ENCODE measurements around the gene ST3GAL2. TPM values are rescaled to one million over a fixed set of nuclear protein-coding genes. Genes with fewer than 3 reads are reported as not detected.

Gene ST3GAL2
- total and polyA plus RNA-seq, 5 experiments from 2014 or later = 14.6 to 31.9 (median 23.4) TPM

DNA sequence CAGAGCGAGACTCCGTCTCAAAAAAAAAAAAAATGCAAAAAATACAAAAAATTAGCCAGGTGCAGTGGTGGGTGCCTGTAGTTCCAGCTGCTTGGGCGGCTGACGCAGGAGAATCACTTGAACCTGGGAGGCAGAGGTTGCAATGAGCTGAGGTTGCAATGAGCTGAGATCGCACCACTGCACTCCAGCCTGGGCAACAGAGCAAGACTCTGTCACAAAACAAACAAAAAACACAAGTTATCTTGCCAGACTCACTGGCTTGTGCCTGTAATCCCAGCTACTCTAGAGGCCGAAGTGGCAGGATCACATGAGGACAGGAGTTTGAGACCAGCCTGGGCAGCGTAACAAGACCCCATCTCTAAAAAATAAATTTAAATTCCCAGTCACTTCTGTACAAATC, 3.4 kb upstream of the ST3GAL2 start:
- no peaks in the 10 kb centered on the region for H3K36me3 Mint-ChIP-seq
- no peak overlapping the region for H3K27ac Mint-ChIP-seq
- ATAC-seq (no peak), DNase-seq (no peak)
- H3K27me3 Mint-ChIP-seq = no peaks in the 10 kb centered on the region
- H3K9me3 Mint-ChIP-seq = no peaks in the 10 kb centered on the region
- peaks cover 13 to 22% (median 19%) of the 10 kb centered on the region in 4 donors for H3K4me1 Mint-ChIP-seq
- POLR2A ChIA-PET = interaction anchor here (0.8 to 1.4 kb wide), 2 partner anchors 24 to 61 kb away, joined by 5 read pairs; no protein-coding TSS in a partner anchor
- H3K4me3 Mint-ChIP-seq = no peak overlapping the region

DNA sequence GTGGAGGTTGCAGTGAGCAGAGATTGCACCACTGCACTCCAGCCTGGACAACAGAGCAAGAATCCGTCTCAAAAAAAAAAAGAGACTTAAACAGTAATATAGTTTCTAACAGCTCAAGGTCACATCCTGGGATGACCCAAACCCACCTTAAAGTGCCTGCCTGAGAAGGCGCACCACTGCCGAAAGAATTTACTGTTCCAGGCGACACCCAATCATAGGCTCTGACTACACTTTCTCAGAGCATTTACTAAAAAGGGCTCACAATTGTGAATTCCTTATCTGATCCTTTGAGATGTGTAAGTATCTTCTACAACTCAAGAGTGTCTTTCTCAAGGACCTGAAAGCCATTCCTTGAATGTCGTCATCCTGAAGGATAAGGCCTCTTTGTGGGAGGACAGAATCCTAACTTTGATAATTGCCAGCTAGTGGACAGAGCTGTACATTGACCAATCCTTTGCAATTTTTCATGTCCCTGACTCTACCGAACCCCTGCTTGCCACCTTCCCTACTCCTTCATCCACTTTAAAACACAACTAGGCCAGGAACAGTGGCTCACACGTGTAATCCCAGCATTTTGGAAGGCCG, 2.6 kb upstream of the ST3GAL2 start:
- peak overlapping the region in 7 of 10 donors; percentile 8 to 60 (median 23) for H3K4me3 Mint-ChIP-seq
- no peak for DNase-seq
- POLR2A ChIA-PET = interaction anchor here (0.7 to 1.4 kb wide), 2 partner anchors 23 to 43 kb away, joined by 3 to 5 read pairs; no protein-coding TSS in a partner anchor
- H3K27ac Mint-ChIP-seq = no peak overlapping the region
- no peaks in the 10 kb centered on the region for H3K27me3 Mint-ChIP-seq
- no peaks in the 10 kb centered on the region for H3K9me3 Mint-ChIP-seq
- peaks cover 15 to 31% (median 27%) of the 10 kb centered on the region in 4 donors for H3K4me1 Mint-ChIP-seq
- no peak for ATAC-seq
- H3K36me3 Mint-ChIP-seq = no peaks in the 10 kb centered on the region

DNA sequence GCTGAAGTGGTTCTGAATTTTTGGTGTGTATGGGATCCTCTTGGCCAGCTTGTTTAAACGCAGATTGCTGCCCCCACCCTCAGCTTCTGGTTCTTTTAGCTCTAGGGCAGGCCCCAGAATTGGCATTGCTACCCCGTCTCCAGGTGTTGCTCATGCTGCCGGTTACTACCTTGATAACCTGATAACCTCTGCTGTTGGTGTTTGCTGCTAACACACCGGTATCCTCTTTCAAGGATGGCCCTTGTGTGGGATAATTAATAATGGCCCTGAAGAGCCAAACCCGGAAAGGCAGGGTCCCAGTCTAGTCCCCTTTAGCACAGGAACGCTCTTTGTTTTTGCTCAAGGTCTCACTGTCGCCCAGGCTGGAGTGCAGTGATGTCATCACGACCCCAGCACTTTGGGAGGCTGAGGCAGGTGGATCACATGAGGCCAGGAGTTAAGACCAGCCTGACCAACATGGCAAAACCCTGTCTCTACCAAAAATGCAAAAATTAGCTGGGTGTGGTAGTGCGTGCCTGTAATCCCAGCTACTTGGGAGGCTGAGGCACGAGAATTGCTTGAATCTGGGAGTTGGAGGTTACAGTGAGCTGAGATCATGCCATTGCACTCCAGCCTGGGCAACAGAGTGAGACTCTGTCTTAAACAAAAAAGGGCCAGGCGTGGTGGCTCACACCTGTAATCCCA, 1.3 kb upstream of the ST3GAL2 start:
- POLR2A ChIA-PET = interaction anchor here (0.6 to 3.4 kb wide), 7 partner anchors 10 to 153 kb away, joined by 3 to 67 read pairs (median 6); partner anchors contain the start of gene FCSK
- Mint-ChIP-seq H3K27me3 (no peaks in the 10 kb centered on the region), H3K27ac (peak overlapping the region in 9 of 10 donors; percentile 42 to 95 (median 74)), H3K4me1 (peaks cover 17 to 39% (median 30%) of the 10 kb centered on the region in 4 donors), H3K9me3 (no peaks in the 10 kb centered on the region), H3K4me3 (peak overlapping the region; percentile 88 to 98 (median 96)), H3K36me3 (no peaks in the 10 kb centered on the region)
- no peak for ATAC-seq
- no peak for DNase-seq

DNA sequence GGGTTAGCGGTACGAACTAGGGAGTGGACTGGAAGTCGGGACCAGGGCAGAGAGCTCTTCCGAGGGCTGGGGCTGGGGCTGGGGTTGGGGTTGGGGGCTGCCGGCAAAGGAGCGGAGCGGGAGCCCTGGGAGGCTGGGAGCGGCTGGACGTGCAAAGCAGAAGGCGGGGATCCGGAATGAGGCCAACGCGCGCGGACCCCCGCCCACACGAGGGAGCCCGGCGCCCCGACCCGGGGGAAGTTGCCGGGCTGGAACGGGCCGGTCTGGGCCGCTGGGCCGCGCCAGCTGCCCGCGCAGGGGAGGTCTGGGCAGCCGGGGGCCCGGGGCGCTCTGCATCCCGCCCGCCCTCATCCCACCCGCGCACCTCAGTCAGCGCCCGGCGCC, 323 bp downstream of the ST3GAL2 start:
- POLR2A ChIA-PET = interaction anchor here (0.5 to 3.4 kb wide), 13 partner anchors 9 to 150 kb away, joined by 3 to 67 read pairs (median 5); partner anchors contain the start of genes AARS1, DDX19A and FCSK
- peaks cover 22 to 55% (median 42%) of the 10 kb centered on the region in 4 donors for H3K4me1 Mint-ChIP-seq
- H3K27me3 Mint-ChIP-seq = no peaks in the 10 kb centered on the region
- DNase-seq (peak in 3 of 10 donors; percentile 4 to 31 (median 29)), ATAC-seq (peak; percentile 2 to 5)
- peak overlapping the region in 9 of 10 donors; percentile 80 to 97 (median 95) for H3K27ac Mint-ChIP-seq
- peak overlapping the region; percentile 89 to 98 (median 96) for H3K4me3 Mint-ChIP-seq
- no peaks in the 10 kb centered on the region for H3K9me3 Mint-ChIP-seq
- H3K36me3 Mint-ChIP-seq = peaks cover 0 to 12% (median 3%) of the 10 kb centered on the region in 3 donors

DNA sequence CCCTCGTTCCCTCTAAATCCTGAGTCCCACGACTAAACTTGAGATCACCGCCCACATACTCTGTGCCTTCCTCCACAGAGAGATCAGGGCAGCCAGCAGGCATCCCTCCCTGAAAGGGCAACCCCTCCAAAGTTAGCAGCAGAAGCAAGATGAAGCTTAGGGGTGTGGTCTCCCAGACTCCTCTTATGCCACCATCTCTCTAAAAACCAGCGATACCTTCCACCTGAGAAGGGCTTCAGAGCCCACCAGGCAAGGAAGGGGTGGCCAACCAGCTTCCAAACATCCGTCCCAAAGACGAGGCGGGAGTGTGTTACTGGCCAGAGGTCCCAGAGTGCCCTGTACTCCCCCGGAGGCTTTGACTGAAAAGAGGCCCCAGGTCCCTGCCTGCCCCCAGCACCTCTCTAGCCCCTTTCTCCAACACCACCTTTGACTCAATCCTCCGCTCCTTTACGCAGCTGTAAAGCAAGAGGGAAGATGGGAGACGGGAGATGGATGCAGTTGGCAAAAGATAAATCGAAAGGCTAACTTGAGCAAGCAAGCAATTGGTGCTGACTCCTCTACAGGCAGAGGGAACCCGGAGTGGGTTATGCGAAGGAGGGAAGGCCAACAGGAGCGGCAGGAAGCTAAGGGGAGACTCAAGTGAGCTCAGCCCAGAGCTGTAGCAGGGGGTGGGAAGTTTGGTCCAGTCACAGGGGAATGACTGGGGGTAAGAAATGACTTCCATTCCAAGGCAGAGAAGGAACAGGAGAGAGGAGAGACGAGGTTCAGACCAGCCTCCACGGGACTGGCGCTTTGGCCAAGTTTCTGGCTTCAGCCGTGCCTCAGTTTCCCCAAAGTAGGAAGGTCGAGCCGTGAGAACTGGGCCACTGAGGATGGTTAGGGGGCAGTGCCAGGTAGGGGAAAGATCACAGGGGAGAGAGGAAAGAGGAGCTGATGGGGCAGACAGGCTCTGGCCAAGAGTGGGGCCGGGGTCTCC, 1.0 kb downstream of the ST3GAL2 start:
- Mint-ChIP-seq H3K27me3 (no peaks in the 10 kb centered on the region), H3K9me3 (no peaks in the 10 kb centered on the region), H3K36me3 (peaks cover 0 to 12% (median 3%) of the 10 kb centered on the region in 3 donors), H3K4me1 (peaks cover 28 to 62% (median 49%) of the 10 kb centered on the region in 4 donors), H3K27ac (peak overlapping the region; percentile 83 to 97 (median 95)), H3K4me3 (peak overlapping the region; percentile 89 to 98 (median 96))
- no peak for ATAC-seq
- POLR2A ChIA-PET = interaction anchor here (0.5 to 3.4 kb wide), 16 partner anchors 11 to 351 kb away, joined by 3 to 67 read pairs (median 5); partner anchors contain the start of gene DDX19A
- peak in 2 of 10 donors; percentile 18 to 20 for DNase-seq

DNA sequence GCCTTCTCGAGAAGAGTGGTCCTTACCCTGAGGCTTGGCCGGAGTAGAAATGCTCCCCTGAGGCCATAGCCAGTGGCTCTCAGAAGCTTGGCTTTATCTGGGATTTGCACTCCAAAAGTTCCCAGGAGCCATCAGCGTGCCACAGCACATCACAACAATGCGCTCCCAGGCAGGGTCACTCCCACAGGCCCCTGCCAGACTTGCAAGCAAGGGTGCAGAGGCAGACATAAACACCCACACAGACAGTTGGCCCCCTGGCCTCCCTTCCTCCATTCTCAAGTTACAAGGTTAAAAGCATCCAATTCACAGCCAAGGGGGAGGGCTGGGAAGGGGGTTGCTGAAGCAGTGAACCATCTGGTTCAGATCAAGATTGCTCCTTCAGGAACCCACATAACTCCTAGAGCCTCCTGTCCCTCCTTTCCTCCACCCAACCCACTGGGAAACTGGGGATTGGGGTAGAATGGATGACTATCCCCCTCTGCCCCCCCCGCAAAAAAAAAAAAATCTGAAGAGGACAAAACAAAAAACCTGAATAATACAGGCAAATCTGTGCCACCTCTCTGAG, 1.8 kb downstream of the ST3GAL2 start:
- H3K27me3 Mint-ChIP-seq = no peaks in the 10 kb centered on the region
- H3K27ac Mint-ChIP-seq = peak overlapping the region; percentile 83 to 97 (median 95)
- H3K9me3 Mint-ChIP-seq = no peaks in the 10 kb centered on the region
- DNase-seq = no peak
- peaks cover 0 to 12% (median 3%) of the 10 kb centered on the region in 3 donors for H3K36me3 Mint-ChIP-seq
- peak overlapping the region; percentile 89 to 98 (median 96) for H3K4me3 Mint-ChIP-seq
- POLR2A ChIA-PET = interaction anchor here (0.6 to 3.4 kb wide), 7 partner anchors 11 to 351 kb away, joined by 3 to 67 read pairs (median 6); no protein-coding TSS in a partner anchor
- ATAC-seq = no peak
- H3K4me1 Mint-ChIP-seq = peaks cover 28 to 70% (median 56%) of the 10 kb centered on the region in 4 donors

DNA sequence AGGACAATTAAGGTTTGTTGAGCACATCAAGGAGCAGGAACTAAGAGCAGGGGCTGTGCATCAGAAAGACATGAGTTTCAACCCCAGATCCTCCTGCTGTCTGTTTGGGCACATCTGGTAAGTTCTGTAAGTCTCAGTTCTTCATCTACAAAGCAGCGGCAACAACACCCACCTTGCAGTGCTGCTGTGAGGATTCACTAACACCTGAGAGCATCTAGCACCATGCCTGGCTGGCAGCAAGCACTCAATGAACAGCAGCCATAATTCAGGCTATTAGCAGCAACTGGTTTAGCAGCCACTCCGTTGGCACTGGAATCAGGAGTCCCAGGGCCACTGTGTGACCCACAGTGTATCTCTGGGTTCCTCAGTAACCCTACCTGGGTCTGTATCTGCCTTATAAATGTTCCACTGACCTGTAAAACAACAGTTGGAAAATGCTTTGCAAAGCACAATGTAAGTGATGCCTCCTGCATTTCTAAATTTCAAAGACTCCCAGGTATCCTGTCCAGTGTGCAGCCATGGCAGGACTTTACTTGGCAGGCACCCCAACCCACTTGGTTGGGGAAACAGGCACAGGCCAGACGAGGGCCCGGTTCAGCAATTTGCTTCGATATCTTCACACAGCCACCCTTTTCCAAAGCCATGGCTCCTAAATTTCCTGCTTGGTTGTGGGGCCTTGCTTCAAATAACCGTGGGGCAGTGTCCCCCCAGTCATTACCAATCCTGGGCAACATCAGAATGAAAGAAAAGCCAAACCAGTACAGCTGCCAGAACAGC, 4.2 kb downstream of the ST3GAL2 start:
- peak overlapping the region; percentile 36 to 87 (median 58) for H3K27ac Mint-ChIP-seq
- peaks cover 0 to 12% (median 3%) of the 10 kb centered on the region in 3 donors for H3K36me3 Mint-ChIP-seq

DNA sequence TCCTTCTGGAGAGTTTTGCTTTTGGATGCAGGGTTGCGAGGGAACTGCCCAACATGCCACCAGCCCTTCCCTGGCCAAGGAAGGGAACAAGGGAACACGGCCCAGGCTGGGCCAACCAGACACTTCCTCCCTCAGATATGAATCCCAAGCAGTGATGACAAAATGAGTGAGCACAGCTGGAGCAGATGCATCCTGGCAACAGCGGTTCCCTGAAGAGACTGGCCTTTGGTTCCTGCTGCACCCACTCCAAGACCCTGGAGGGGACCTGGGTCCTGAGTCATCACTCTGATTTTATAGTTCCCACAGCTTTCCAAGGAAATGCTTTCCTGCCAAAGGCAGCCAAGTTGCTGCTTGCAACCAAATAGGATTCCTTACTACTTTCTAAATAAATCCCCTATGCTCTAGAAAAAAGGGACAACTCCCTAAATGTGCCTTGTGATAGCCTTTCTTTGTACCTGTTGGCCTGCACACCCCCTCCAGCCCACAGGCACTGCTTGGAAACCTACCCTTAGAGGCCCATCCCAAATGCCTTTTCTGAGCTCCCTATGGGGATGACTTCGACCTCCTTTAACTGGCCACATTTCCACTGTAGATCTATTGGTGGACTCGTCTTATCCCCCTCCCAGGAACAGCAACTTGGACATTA, 5.3 kb downstream of the ST3GAL2 start:
- Mint-ChIP-seq H3K36me3 (peaks cover 0 to 13% (median 3%) of the 10 kb centered on the region in 3 donors), H3K9me3 (no peaks in the 10 kb centered on the region), H3K27me3 (no peaks in the 10 kb centered on the region), H3K27ac (peak overlapping the region; percentile 58 to 94 (median 84)), H3K4me1 (peaks cover 41 to 89% (median 75%) of the 10 kb centered on the region in 4 donors), H3K4me3 (peak overlapping the region in 7 of 10 donors; percentile 15 to 62 (median 37))
- POLR2A ChIA-PET = interaction anchor here (0.7 to 4.0 kb wide), 3 partner anchors 25 to 57 kb away, joined by 3 to 23 read pairs (median 4); no protein-coding TSS in a partner anchor
- no peak for DNase-seq
- ATAC-seq = no peak

More for the DNA sequence above, 4.2 kb downstream of the ST3GAL2 start:
- ATAC-seq = no peak
- Mint-ChIP-seq H3K4me1 (peaks cover 39 to 84% (median 72%) of the 10 kb centered on the region in 4 donors), H3K27me3 (no peaks in the 10 kb centered on the region), H3K4me3 (peak overlapping the region in 6 of 10 donors; percentile 15 to 60 (median 22)), H3K9me3 (no peaks in the 10 kb centered on the region)
- no peak for DNase-seq
- POLR2A ChIA-PET = no interaction called here

DNA sequence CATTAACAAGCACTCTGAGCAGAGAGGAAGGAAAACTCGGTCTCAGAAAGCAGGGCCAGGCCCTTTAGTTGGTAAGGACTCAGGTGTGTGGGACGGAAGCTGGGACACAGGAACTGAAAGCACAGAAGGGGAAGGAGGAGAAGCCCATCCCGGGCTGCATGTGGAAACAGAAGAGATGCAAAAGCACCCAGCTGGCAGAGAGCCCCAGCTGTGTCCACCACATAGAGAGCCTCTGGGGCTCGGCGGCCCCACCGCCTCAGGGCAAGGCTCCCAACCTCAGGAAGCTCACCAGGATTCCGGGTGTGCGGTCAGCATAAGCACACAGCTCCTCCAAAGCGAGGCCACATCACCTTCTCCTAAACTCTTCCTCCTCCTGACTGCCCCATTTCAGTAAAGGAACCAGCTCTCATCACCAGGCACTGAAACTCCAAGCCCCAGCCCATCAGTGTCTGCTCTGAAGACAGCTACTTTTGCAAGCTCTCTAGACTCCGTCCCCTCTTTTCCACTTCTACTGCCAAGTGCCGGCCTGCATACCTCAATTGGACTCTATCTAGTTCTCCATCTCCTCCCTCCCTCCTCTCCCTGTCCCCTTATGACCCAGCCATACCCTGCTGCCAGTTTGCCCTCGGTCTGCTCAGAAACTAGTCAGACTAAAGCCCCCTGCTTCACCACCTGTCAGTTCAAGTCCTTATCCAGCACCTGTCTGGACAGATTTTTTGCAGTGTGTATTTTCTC, 6.0 kb downstream of the ST3GAL2 start:
- no peak for DNase-seq

DNA sequence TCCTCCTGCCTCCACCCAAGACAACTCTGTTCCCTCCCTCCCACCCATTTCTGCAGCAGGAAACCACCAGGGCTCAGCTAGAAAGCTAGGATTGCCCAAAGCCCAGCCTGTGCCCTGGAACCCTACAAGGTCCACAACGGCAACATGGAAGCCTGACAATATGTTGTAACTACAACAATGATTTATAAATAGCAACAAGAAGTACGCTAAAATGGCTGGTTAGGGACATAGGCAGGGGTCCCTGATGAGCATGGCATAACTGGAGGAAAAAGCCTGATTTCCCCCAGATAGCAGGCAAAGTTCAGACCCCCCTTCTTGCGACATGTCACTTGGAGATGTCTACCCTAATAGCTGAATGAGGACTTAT, 6.6 kb downstream of the ST3GAL2 start:
- H3K27me3 Mint-ChIP-seq = no peaks in the 10 kb centered on the region
- peaks cover 0 to 17% (median 3%) of the 10 kb centered on the region in 3 donors for H3K36me3 Mint-ChIP-seq
- POLR2A ChIA-PET = interaction anchor here (0.6 to 4.0 kb wide), 7 partner anchors 11 to 89 kb away, joined by 3 to 23 read pairs (median 4); partner anchors contain the start of gene FCSK
- H3K4me1 Mint-ChIP-seq = peaks cover 39 to 91% (median 77%) of the 10 kb centered on the region in 4 donors
- DNase-seq (no peak), ATAC-seq (no peak)
- peak overlapping the region; percentile 73 to 96 (median 89) for H3K27ac Mint-ChIP-seq
- H3K4me3 Mint-ChIP-seq = peak overlapping the region in 7 of 10 donors; percentile 22 to 79 (median 52)
- no peaks in the 10 kb centered on the region for H3K9me3 Mint-ChIP-seq

More for the DNA sequence above, 6.0 kb downstream of the ST3GAL2 start:
- H3K27ac Mint-ChIP-seq = peak overlapping the region; percentile 78 to 94 (median 87)
- H3K36me3 Mint-ChIP-seq = peaks cover 0 to 17% (median 3%) of the 10 kb centered on the region in 3 donors
- peaks cover 40 to 91% (median 77%) of the 10 kb centered on the region in 4 donors for H3K4me1 Mint-ChIP-seq
- POLR2A ChIA-PET = interaction anchor here (0.7 to 4.0 kb wide), 6 partner anchors 11 to 56 kb away, joined by 3 to 23 read pairs (median 4); no protein-coding TSS in a partner anchor
- no peaks in the 10 kb centered on the region for H3K9me3 Mint-ChIP-seq
- ATAC-seq = no peak
- H3K4me3 Mint-ChIP-seq = peak overlapping the region in 9 of 10 donors; percentile 22 to 60 (median 52)
- no peaks in the 10 kb centered on the region for H3K27me3 Mint-ChIP-seq

Measured in naive thymus-derived CD8-positive, alpha-beta T cell (primary cell).